ENCODE data around the gene CHCHD3.

CHCHD3 gene

GRCh38 chr7:132861940-132862554, 219.8 kb downstream of the CHCHD3 start:
- no peak for DNase-seq (ENCODE audit: low read depth in 2 of 2)

GRCh38 chr7:132861424-132861823, 220.5 kb downstream of the CHCHD3 start:
- DNase-seq (ENCODE audit: low read depth in 2 of 2) = no peak

- DNase-seq (ENCODE audit: low read depth in 2 of 2) = no peak
Observed at GRCh38 chr7:132859199-132859598, 222.7 kb downstream of the CHCHD3 start.

GRCh38 chr7:132858760-132859159, 223.1 kb downstream of the CHCHD3 start:
- DNase-seq (ENCODE audit: low read depth in 2 of 2) = no peak

- no peak for DNase-seq (ENCODE audit: low read depth in 2 of 2)
Observed at GRCh38 chr7:132858251-132858650, 223.6 kb downstream of the CHCHD3 start.

GRCh38 chr7:132857703-132858102, 224.2 kb downstream of the CHCHD3 start:
- no peak for DNase-seq (ENCODE audit: low read depth in 2 of 2)

GRCh38 chr7:132857031-132857430, 224.9 kb downstream of the CHCHD3 start:
- DNase-seq (ENCODE audit: low read depth in 2 of 2) = no peak

- no peak for DNase-seq (ENCODE audit: low read depth in 2 of 2)
Observed at GRCh38 chr7:132856416-132856815, 225.5 kb downstream of the CHCHD3 start.

GRCh38 chr7:132855901-132856300, 226.0 kb downstream of the CHCHD3 start:
- no peak for DNase-seq (ENCODE audit: low read depth in 2 of 2)

- no peak for DNase-seq (ENCODE audit: low read depth in 2 of 2)
Observed at GRCh38 chr7:132854238-132854637, 227.7 kb downstream of the CHCHD3 start.

- DNase-seq (ENCODE audit: low read depth in 2 of 2) = no peak
Observed at GRCh38 chr7:132847376-132847775, 234.5 kb downstream of the CHCHD3 start.

- no peak for DNase-seq (ENCODE audit: low read depth in 2 of 2)
Observed at GRCh38 chr7:132846086-132846485, 235.8 kb downstream of the CHCHD3 start.

- DNase-seq (ENCODE audit: low read depth in 2 of 2) = no peak
Observed at GRCh38 chr7:132842478-132842877, 239.4 kb downstream of the CHCHD3 start.

- no peak for DNase-seq (ENCODE audit: low read depth in 2 of 2)
Observed at GRCh38 chr7:132840199-132840598, 241.7 kb downstream of the CHCHD3 start.

GRCh38 chr7:132838313-132838712, 243.6 kb downstream of the CHCHD3 start:
- no peak for DNase-seq (ENCODE audit: low read depth in 2 of 2)

- DNase-seq (ENCODE audit: low read depth in 2 of 2) = no peak
Observed at GRCh38 chr7:132837529-132837928, 244.4 kb downstream of the CHCHD3 start.

GRCh38 chr7:132836746-132837145, 245.1 kb downstream of the CHCHD3 start:
- no peak for DNase-seq (ENCODE audit: low read depth in 2 of 2)

- no peak for DNase-seq (ENCODE audit: low read depth in 2 of 2)
Observed at GRCh38 chr7:132830941-132831340, 250.9 kb downstream of the CHCHD3 start.

GRCh38 chr7:132828502-132828901, 253.4 kb downstream of the CHCHD3 start:
- no peak for DNase-seq (ENCODE audit: low read depth in 2 of 2)

GRCh38 chr7:132825932-132826835, 255.7 kb downstream of the CHCHD3 start:
- no peak for DNase-seq (ENCODE audit: low read depth in 2 of 2)

GRCh38 chr7:132825222-132825621, 256.7 kb downstream of the CHCHD3 start:
- no peak for DNase-seq (ENCODE audit: low read depth in 2 of 2)

GRCh38 chr7:132819648-132820047, 262.2 kb downstream of the CHCHD3 start:
- DNase-seq (ENCODE audit: low read depth in 2 of 2) = no peak

GRCh38 chr7:132817949-132818348, 263.9 kb downstream of the CHCHD3 start:
- DNase-seq (ENCODE audit: low read depth in 2 of 2) = no peak
